PFSK-1 (cell line): ENCODE measurements around the gene PATL2.

Experiments
- FOXP2 ChIP-seq: optimal IDR thresholded peaks from 2 replicates; pipeline ENCODE3; 2011; ENCODE audit warnings: borderline replicate concordance, control low read depth, inconsistent platforms; ENCODE audit not compliant: insufficient read depth; ENCODE audit errors: extremely low read length, extremely low read depth
- POLR2AphosphoS5 ChIP-seq: IDR thresholded peaks from 2 replicates; pipeline ENCODE4 v1.6.1; 2012; ENCODE audit warnings: low read depth, mild to moderate bottlenecking, control low read depth, low read length, moderate library complexity
- REST ChIP-seq, 2 experiments: IDR thresholded peaks; 2 replicates each; pipeline versions ENCODE4 v1.6.1 to v1.8.0; 2011 to 2012; ENCODE audit warnings: low read depth in 2 of 2, low read length in 2 of 2, control low read depth in 1 of 2, inconsistent platforms in 1 of 2, mild to moderate bottlenecking in 1 of 2, moderate library complexity in 1 of 2; ENCODE audit not compliant: insufficient read depth in 1 of 2
- SIN3A ChIP-seq: IDR thresholded peaks from 2 replicates; pipeline ENCODE4 v1.6.1; 2012; ENCODE audit warnings: mild to moderate bottlenecking, low read length, moderate library complexity, borderline replicate concordance; ENCODE audit not compliant: insufficient read depth
- TAF1 ChIP-seq: IDR thresholded peaks from 2 replicates; pipeline ENCODE4 v1.6.1; 2012; ENCODE audit warnings: low read length, control low read depth, borderline replicate concordance; ENCODE audit not compliant: insufficient read depth

The PATL2 gene

GRCh38 chr15:44726568-44727484 lies 15.7 kb upstream of the PATL2 start:
- peak; percentile 69; the same call in 1 of the 2 replicates for TF ChIP-seq SIN3A
- peak in 1 of 2 experiments; percentile 76; a peak in 2 of 4 replicates for TF ChIP-seq REST (IDR thresholded peaks at IDR 0.05; ENCODE audit: insufficient read depth in 1 of 2, low read depth in 2 of 2, low read length in 2 of 2)
- peak; percentile 88 for TF ChIP-seq FOXP2
- no peak; the same call in 1 of the 2 replicates for TF ChIP-seq TAF1
- peak; percentile 88 for TF ChIP-seq POLR2AphosphoS5

- no peak for TF ChIP-seq POLR2AphosphoS5
- TF ChIP-seq REST (IDR thresholded peaks at IDR 0.05; ENCODE audit: insufficient read depth in 1 of 2, low read depth in 2 of 2, low read length in 2 of 2): no peak
- TF ChIP-seq TAF1: no peak
- TF ChIP-seq SIN3A: no peak
- TF ChIP-seq FOXP2: no peak
These were observed 15.0 kb upstream of the PATL2 start for GRCh38 chr15:44726136-44726535.

- TF ChIP-seq FOXP2 (no peak), POLR2AphosphoS5 (no peak), TAF1 (no peak)
These were observed 10.9 kb upstream of the PATL2 start for GRCh38 chr15:44722011-44722410.

GRCh38 chr15:44720460-44721176 lies 9.5 kb upstream of the PATL2 start:
- no peak for TF ChIP-seq REST (IDR thresholded peaks at IDR 0.05; ENCODE audit: insufficient read depth in 1 of 2, low read depth in 2 of 2, low read length in 2 of 2)
- no peak for TF ChIP-seq SIN3A
- TF ChIP-seq POLR2AphosphoS5: no peak
- TF ChIP-seq FOXP2: no peak
- TF ChIP-seq TAF1: no peak

- TF ChIP-seq REST (IDR thresholded peaks at IDR 0.05; ENCODE audit: insufficient read depth in 1 of 2, low read depth in 2 of 2, low read length in 2 of 2): no peak
- 0 out of 2 replicates have a peak, but pooled peaks have one; percentile 27 for TF ChIP-seq POLR2AphosphoS5
These were observed 8.3 kb upstream of the PATL2 start for GRCh38 chr15:44719293-44719999.
